Right atrium auricular region (tissue), 2 donors: ENCODE results near the gene TUBB3. TPM values are rescaled to one million over a fixed set of nuclear protein-coding genes. Genes with fewer than 3 reads are reported as not detected.

Source experiments
- DNase-seq: peaks from one replicate; pipeline ENCODE4 v3.0.0-alpha.2; 2019; ENCODE audit warnings: low spot score
- H3K27ac ChIP-seq, 2 donors: fragments of 200-600 bp; sonication (generic); 1 replicate in 1 of 2; 2 replicates in 1 of 2; pipeline ENCODE4 v1.5.1; 2016 to 2019
- H3K27me3 ChIP-seq, 2 donors: fragments of 200-600 bp; sonication (generic); one replicate each; pipeline versions ENCODE4 v1.5.1 to v1.6.0; 2017 to 2019
- H3K36me3 ChIP-seq: fragments of 200-600 bp; sonication (generic); one replicate; pipeline ENCODE4 v1.5.1; 2016
- H3K4me1 ChIP-seq, 2 donors: fragments of 200-600 bp; sonication (generic); one replicate each; pipeline versions ENCODE4 v1.5.1 to v1.6.0; 2017 to 2019
- H3K4me3 ChIP-seq, 2 donors: fragments of 200-600 bp; sonication (generic); 1 replicate in 1 of 2; 2 replicates in 1 of 2; pipeline ENCODE4 v1.5.1; 2017 to 2019; ENCODE audit warnings: mild to moderate bottlenecking in 1 of 2, moderate library complexity in 1 of 2
- H3K9me3 ChIP-seq, 2 donors: fragments of 200-600 bp; sonication (generic); one replicate each; pipeline ENCODE4 v1.5.1; 2019
- CTCF ChIP-seq, 2 donors: fragments of 200-600 bp; sonication (generic); IDR thresholded peaks; one replicate each; pipeline ENCODE4 v1.5.1; 2019; ENCODE audit warnings: antibody characterized with exemption in 2 of 2
- total RNA-seq, 2 donors: library from RNA; depleted of rRNA; stranded (reverse); fragments of >200 nt; gene quantifications; one replicate each; pipeline ENCODE4 v1.1.0, GENCODE V29; 2016

TUBB3 gene
- total RNA-seq, 2 donors from 2014 or later: 2.2 to 6.4 TPM

- no peak for DNase-seq
- Histone ChIP-seq H3K27ac (no peak overlapping the region), H3K36me3 (peaks cover 92% of the 10 kb centered on the region), H3K9me3 (no peaks in the 10 kb centered on the region), H3K4me1 (no peaks in the 10 kb centered on the region), H3K27me3 (no peaks in the 10 kb centered on the region), H3K4me3 (no peak overlapping the region)
- TF ChIP-seq CTCF (IDR thresholded peaks at IDR 0.05): no peak
These were observed 31.0 kb upstream of the TUBB3 start for GRCh38 chr16:89892055-89892630.

GRCh38 chr16:89892635-89893034 lies 30.5 kb upstream of the TUBB3 start:
- DNase-seq: no peak
- no peaks in the 10 kb centered on the region for H3K9me3 ChIP-seq
- H3K27ac ChIP-seq: no peak overlapping the region
- H3K4me1 ChIP-seq: no peaks in the 10 kb centered on the region
- H3K27me3 ChIP-seq: no peaks in the 10 kb centered on the region
- H3K36me3 ChIP-seq: peaks cover 92% of the 10 kb centered on the region
- no peak for TF ChIP-seq CTCF (IDR thresholded peaks at IDR 0.05)
- no peak overlapping the region for H3K4me3 ChIP-seq

GRCh38 chr16:89893642-89894548 lies 29.2 kb upstream of the TUBB3 start:
- TF ChIP-seq CTCF (IDR thresholded peaks at IDR 0.05): no peak
- no peaks in the 10 kb centered on the region for H3K4me1 ChIP-seq
- no peaks in the 10 kb centered on the region for H3K27me3 ChIP-seq
- no peaks in the 10 kb centered on the region for H3K9me3 ChIP-seq
- no peak overlapping the region for H3K4me3 ChIP-seq
- H3K36me3 ChIP-seq: peaks cover 90% of the 10 kb centered on the region
- DNase-seq: no peak
- H3K27ac ChIP-seq: no peak overlapping the region

GRCh38 chr16:89895482-89896250 lies 27.5 kb upstream of the TUBB3 start:
- Histone ChIP-seq H3K4me1 (no peaks in the 10 kb centered on the region), H3K9me3 (no peaks in the 10 kb centered on the region), H3K4me3 (no peak overlapping the region), H3K27ac (no peak overlapping the region), H3K36me3 (peaks cover 91% of the 10 kb centered on the region), H3K27me3 (no peaks in the 10 kb centered on the region)
- no peak for DNase-seq
- TF ChIP-seq CTCF (IDR thresholded peaks at IDR 0.05): no peak

GRCh38 chr16:89897204-89897603 lies 25.9 kb upstream of the TUBB3 start:
- no peak overlapping the region for H3K27ac ChIP-seq
- no peaks in the 10 kb centered on the region for H3K4me1 ChIP-seq
- H3K4me3 ChIP-seq: no peak overlapping the region
- TF ChIP-seq CTCF (IDR thresholded peaks at IDR 0.05): no peak
- no peak for DNase-seq
- no peaks in the 10 kb centered on the region for H3K27me3 ChIP-seq
- H3K36me3 ChIP-seq: peaks cover 81% of the 10 kb centered on the region
- no peaks in the 10 kb centered on the region for H3K9me3 ChIP-seq
